Measurements from ENCODE around the gene C12orf42.

Gene C12orf42

DNA sequence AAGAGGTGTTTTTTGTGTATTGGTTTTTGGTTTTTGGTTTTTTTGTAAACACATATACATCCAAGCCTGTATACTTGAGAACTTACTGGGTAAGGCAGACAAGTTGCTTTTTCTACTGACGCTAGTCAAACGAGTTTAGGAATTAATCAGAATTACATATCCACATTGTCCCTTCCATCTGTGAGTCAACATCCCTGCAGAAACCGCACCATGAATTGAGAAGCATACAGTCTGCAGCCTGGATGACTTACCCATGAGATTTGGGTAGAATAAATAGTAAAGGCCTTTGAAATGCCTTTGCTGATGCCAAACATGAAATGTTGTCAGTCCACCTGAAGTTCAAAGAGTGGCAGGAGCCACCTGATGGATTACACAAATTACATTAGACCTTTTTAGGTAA is 21.4 kb upstream of the C12orf42 start:
- Histone ChIP-seq H3K4me1 (ENCODE audit: insufficient read depth, low read length) (no peaks in the 10 kb centered on the region), H3K27ac (ENCODE audit: low read length) (no peak overlapping the region), H3K4me3 (ENCODE audit: low read length) (no peak overlapping the region), H3K36me3 (ENCODE audit: insufficient read depth, low read depth, low read length) (no peaks in the 10 kb centered on the region), H3K27me3 (ENCODE audit: insufficient read depth, low read length) (no peaks in the 10 kb centered on the region), H3K9ac (ENCODE audit: low read depth, low read length) (no peak overlapping the region), H3K9me3 (ENCODE audit: insufficient read depth, low read depth, low read length) (no peaks in the 10 kb centered on the region)

DNA sequence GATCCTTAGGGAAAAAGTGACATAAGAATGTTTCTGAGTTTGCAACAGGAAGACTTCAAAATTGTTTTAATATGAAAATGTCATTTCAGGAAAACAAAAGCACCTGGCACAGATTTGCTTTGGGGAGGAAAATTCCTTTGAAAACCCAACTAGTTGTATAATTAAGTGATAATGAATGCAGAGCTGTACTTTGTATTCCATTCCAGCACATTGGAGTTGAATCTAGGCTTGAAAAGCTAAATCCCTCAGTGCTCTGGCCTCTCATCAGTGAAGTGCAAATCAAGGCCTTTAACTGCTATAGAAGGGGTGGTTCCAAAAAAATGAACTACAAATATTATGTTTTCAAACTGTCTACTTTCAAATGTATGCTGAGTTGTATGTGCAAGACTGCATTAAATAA is 19.6 kb upstream of the C12orf42 start:
- no peak overlapping the region for H3K9ac ChIP-seq (ENCODE audit: low read depth, low read length)
- no peak overlapping the region for H3K4me3 ChIP-seq (ENCODE audit: low read length)
- H3K27me3 ChIP-seq (ENCODE audit: insufficient read depth, low read length) = no peaks in the 10 kb centered on the region
- H3K27ac ChIP-seq (ENCODE audit: low read length) = no peak overlapping the region
- H3K4me1 ChIP-seq (ENCODE audit: insufficient read depth, low read length) = no peaks in the 10 kb centered on the region
- no peaks in the 10 kb centered on the region for H3K9me3 ChIP-seq (ENCODE audit: insufficient read depth, low read depth, low read length)
- no peaks in the 10 kb centered on the region for H3K36me3 ChIP-seq (ENCODE audit: insufficient read depth, low read depth, low read length)

DNA sequence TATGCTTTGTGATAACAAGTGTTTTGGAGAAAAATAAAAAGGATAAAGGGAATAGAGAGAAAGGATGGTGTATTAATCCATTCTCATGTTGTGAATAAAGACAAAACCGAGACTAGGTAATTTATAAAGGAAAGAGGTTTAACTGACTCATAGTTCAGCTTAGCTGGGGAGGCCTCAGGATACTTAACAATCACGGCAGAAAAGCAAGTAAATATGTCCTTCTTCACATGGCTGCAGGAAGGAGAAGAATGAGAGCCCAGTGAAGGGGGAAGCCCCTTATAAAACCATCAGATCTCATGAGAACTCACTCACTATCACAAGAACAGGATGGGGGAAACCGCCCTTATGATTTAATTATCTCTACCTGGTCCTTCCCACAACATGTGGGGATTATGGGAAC is 18.1 kb upstream of the C12orf42 start:
- no peaks in the 10 kb centered on the region for H3K36me3 ChIP-seq (ENCODE audit: insufficient read depth, low read depth, low read length)
- H3K9me3 ChIP-seq (ENCODE audit: insufficient read depth, low read depth, low read length) = no peaks in the 10 kb centered on the region
- H3K4me3 ChIP-seq (ENCODE audit: low read length) = no peak overlapping the region
- no peak overlapping the region for H3K9ac ChIP-seq (ENCODE audit: low read depth, low read length)
- no peaks in the 10 kb centered on the region for H3K4me1 ChIP-seq (ENCODE audit: insufficient read depth, low read length)
- H3K27me3 ChIP-seq (ENCODE audit: insufficient read depth, low read length) = no peaks in the 10 kb centered on the region
- H3K27ac ChIP-seq (ENCODE audit: low read length) = no peak overlapping the region

DNA sequence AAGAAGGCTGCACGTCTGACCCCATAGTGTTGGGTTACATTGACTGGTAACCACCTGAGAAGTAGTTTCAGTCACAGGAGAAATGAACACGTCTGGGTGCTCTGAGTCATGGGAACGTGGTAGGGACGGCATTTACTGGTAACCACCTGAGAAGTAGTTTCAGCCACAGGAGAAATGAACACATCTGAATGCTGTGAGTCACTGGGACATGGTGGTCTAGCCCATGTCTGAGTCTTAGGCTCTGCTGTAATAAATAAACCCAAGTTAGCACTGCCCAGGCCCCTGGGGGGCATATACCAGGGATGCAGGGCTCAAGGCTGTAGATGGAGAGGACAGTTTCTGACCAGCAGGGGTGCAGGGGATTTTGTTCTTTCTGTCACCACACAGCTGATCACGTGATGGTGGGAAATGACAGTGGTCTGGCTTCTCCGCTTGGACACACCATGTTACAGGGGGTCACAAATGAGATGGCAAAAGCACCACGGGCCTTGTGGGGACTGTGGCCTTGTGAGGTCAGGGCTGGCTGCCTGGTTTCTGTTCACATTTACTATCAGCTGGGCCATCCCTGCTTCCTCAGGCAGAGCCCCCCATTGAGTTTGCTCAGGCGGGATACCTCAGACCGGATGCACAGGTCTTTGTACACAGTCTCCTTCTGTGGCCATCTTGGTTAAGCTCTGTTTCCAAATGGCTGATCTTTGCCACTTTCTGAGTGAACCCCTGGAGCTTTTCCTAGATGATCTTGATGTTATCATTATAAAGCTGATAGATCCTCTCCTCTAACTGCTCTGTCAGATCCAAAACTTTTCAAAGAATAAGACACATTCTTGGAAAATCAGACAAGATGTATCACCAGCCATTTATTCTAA is 9.8 kb upstream of the C12orf42 start:
- H3K9ac ChIP-seq (ENCODE audit: low read depth, low read length) = no peak overlapping the region
- no peaks in the 10 kb centered on the region for H3K9me3 ChIP-seq (ENCODE audit: insufficient read depth, low read depth, low read length)
- no peak overlapping the region for H3K27ac ChIP-seq (ENCODE audit: low read length)
- H3K4me3 ChIP-seq (ENCODE audit: low read length) = no peak overlapping the region
- H3K36me3 ChIP-seq (ENCODE audit: insufficient read depth, low read depth, low read length) = no peaks in the 10 kb centered on the region
- H3K4me1 ChIP-seq (ENCODE audit: insufficient read depth, low read length) = no peaks in the 10 kb centered on the region
- H3K27me3 ChIP-seq (ENCODE audit: insufficient read depth, low read length) = peaks cover 3% of the 10 kb centered on the region; the same call in 1 of the 2 replicates

- H3K4me1 ChIP-seq (ENCODE audit: insufficient read depth, low read length) = no peaks in the 10 kb centered on the region
- no peak overlapping the region for H3K4me3 ChIP-seq (ENCODE audit: low read length)
- H3K27me3 ChIP-seq (ENCODE audit: insufficient read depth, low read length) = peaks cover 3% of the 10 kb centered on the region; the same call in 1 of the 2 replicates
- H3K27ac ChIP-seq (ENCODE audit: low read length) = no peak overlapping the region
- H3K36me3 ChIP-seq (ENCODE audit: insufficient read depth, low read depth, low read length) = no peaks in the 10 kb centered on the region
- H3K9me3 ChIP-seq (ENCODE audit: insufficient read depth, low read depth, low read length) = no peaks in the 10 kb centered on the region
- no peak overlapping the region for H3K9ac ChIP-seq (ENCODE audit: low read depth, low read length)
Observed at GRCh38 chr12:103504606-103505005, 8.8 kb upstream of the C12orf42 start.

GRCh38 chr12:103503546-103504480 is 8.0 kb upstream of the C12orf42 start:
- no peak overlapping the region for H3K4me3 ChIP-seq (ENCODE audit: low read length)
- H3K9me3 ChIP-seq (ENCODE audit: insufficient read depth, low read depth, low read length) = no peaks in the 10 kb centered on the region
- no peak overlapping the region for H3K27ac ChIP-seq (ENCODE audit: low read length)
- no peak overlapping the region for H3K9ac ChIP-seq (ENCODE audit: low read depth, low read length)
- H3K4me1 ChIP-seq (ENCODE audit: insufficient read depth, low read length) = no peaks in the 10 kb centered on the region
- H3K36me3 ChIP-seq (ENCODE audit: insufficient read depth, low read depth, low read length) = no peaks in the 10 kb centered on the region
- H3K27me3 ChIP-seq (ENCODE audit: insufficient read depth, low read length) = peaks cover 3% of the 10 kb centered on the region; the same call in 1 of the 2 replicates

- H3K4me3 ChIP-seq (ENCODE audit: low read length) = no peak overlapping the region
- H3K27me3 ChIP-seq (ENCODE audit: insufficient read depth, low read length) = peaks cover 3% of the 10 kb centered on the region; the same call in 1 of the 2 replicates
- H3K27ac ChIP-seq (ENCODE audit: low read length) = no peak overlapping the region
- H3K36me3 ChIP-seq (ENCODE audit: insufficient read depth, low read depth, low read length) = no peaks in the 10 kb centered on the region
- H3K4me1 ChIP-seq (ENCODE audit: insufficient read depth, low read length) = peaks cover 7% of the 10 kb centered on the region; the same call in 1 of the 2 replicates
- H3K9ac ChIP-seq (ENCODE audit: low read depth, low read length) = no peak overlapping the region
- no peaks in the 10 kb centered on the region for H3K9me3 ChIP-seq (ENCODE audit: insufficient read depth, low read depth, low read length)
Observed at GRCh38 chr12:103501447-103501846, 5.7 kb upstream of the C12orf42 start.

- H3K4me1 ChIP-seq (ENCODE audit: insufficient read depth, low read length) = peaks cover 8% of the 10 kb centered on the region; the same call in 1 of the 2 replicates
- H3K9me3 ChIP-seq (ENCODE audit: insufficient read depth, low read depth, low read length) = no peaks in the 10 kb centered on the region
- H3K27ac ChIP-seq (ENCODE audit: low read length) = no peak overlapping the region
- peaks cover 8% of the 10 kb centered on the region for H3K27me3 ChIP-seq (ENCODE audit: insufficient read depth, low read length)
- H3K36me3 ChIP-seq (ENCODE audit: insufficient read depth, low read depth, low read length) = no peaks in the 10 kb centered on the region
- H3K9ac ChIP-seq (ENCODE audit: low read depth, low read length) = no peak overlapping the region
- H3K4me3 ChIP-seq (ENCODE audit: low read length) = no peak overlapping the region
Observed at GRCh38 chr12:103499571-103499970, 3.8 kb upstream of the C12orf42 start.

DNA sequence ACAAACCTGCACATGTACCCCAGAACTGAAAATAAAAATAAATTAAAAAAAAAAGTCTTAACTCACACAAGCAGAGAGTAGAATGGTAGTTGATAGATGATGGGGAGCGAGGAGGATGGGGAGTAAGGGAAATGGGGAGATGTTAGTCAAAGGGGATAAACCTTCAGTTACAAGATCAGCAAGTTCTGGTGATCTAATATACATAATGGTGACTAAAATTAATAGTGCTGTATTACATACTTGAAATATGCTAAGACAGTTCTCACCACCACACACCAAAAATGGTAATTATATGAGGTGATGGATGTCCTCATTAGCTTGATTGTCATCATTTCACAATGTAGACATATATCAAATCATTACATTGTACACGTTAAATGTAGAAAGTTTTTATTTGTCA is 3.2 kb upstream of the C12orf42 start:
- H3K27ac ChIP-seq (ENCODE audit: low read length) = no peak overlapping the region
- H3K36me3 ChIP-seq (ENCODE audit: insufficient read depth, low read depth, low read length) = no peaks in the 10 kb centered on the region
- no peak overlapping the region for H3K9ac ChIP-seq (ENCODE audit: low read depth, low read length)
- peaks cover 10% of the 10 kb centered on the region; the same call in 1 of the 2 replicates for H3K4me1 ChIP-seq (ENCODE audit: insufficient read depth, low read length)
- no peak overlapping the region for H3K4me3 ChIP-seq (ENCODE audit: low read length)
- H3K9me3 ChIP-seq (ENCODE audit: insufficient read depth, low read depth, low read length) = no peaks in the 10 kb centered on the region
- H3K27me3 ChIP-seq (ENCODE audit: insufficient read depth, low read length) = peaks cover 14% of the 10 kb centered on the region

DNA sequence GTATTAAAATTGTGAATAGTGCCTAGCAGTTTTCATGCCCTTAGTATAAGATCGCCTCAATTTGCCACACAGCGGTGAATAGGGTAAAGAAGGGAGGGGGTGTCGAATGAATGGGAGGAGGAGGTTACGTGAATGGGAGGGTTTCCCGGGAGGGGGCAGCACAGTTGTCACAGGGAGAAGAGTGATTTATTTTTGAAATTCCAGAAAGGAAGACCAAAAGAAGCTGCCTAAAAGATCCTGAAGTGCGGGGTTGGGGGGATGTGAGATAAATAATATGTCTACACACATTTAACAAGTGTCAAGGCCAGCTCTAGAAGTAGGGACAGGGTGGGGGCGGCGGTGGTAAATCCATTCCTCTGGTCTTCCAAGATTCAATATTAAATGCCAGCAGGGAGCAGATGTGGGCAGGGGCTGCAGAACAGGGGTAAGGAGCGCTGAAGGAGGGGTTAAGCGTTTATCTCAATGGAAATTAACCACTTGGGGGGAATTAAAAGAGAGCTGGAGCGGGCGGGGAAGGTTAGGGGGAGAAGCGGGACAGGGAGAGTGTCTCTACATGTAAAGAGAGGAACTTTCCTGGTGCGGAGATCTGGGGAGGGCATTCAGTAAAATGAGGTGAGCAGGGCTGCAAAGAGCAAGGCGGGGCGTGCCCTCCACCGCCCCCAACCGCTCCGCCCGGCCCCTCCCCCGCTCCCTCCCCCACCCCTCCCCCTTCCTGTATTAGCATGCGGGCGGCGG is 867 bp downstream of the C12orf42 start:
- no peak overlapping the region for H3K27ac ChIP-seq (ENCODE audit: low read length)
- peak overlapping the region; percentile 73 for H3K4me3 ChIP-seq (ENCODE audit: low read length)

GRCh38 chr12:103494051-103494733 is 1.6 kb downstream of the C12orf42 start:
- Histone ChIP-seq H3K4me1 (ENCODE audit: insufficient read depth, low read length) (peaks cover 10% of the 10 kb centered on the region; the same call in 1 of the 2 replicates), H3K27me3 (ENCODE audit: insufficient read depth, low read length) (peaks cover 24% of the 10 kb centered on the region), H3K9me3 (ENCODE audit: insufficient read depth, low read depth, low read length) (no peaks in the 10 kb centered on the region), H3K4me3 (ENCODE audit: low read length) (peak overlapping the region; percentile 73), H3K9ac (ENCODE audit: low read depth, low read length) (no peak overlapping the region), H3K27ac (ENCODE audit: low read length) (no peak overlapping the region), H3K36me3 (ENCODE audit: insufficient read depth, low read depth, low read length) (no peaks in the 10 kb centered on the region)

More for the DNA sequence above, 867 bp downstream of the C12orf42 start:
- Histone ChIP-seq H3K27me3 (ENCODE audit: insufficient read depth, low read length) (peaks cover 24% of the 10 kb centered on the region), H3K36me3 (ENCODE audit: insufficient read depth, low read depth, low read length) (no peaks in the 10 kb centered on the region), H3K9ac (ENCODE audit: low read depth, low read length) (no peak overlapping the region; the same call in 1 of the 2 replicates), H3K4me1 (ENCODE audit: insufficient read depth, low read length) (peaks cover 10% of the 10 kb centered on the region; the same call in 1 of the 2 replicates), H3K9me3 (ENCODE audit: insufficient read depth, low read depth, low read length) (no peaks in the 10 kb centered on the region)

Data from iPS-20b (cell line).